ENCODE results near the gene CASP4. TPM values are rescaled to one million over a fixed set of nuclear protein-coding genes. Genes with fewer than 3 reads are reported as not detected.
"Not testable (repeated sequence)": the region's sequence is repeated elsewhere in the genome, so short reads cannot be mapped to it uniquely, and the experiment has no call there.

Gene CASP4
- polyA plus RNA-seq, 4 donors, result 16.2 to 23.4 (median 19.4) TPM

DNA sequence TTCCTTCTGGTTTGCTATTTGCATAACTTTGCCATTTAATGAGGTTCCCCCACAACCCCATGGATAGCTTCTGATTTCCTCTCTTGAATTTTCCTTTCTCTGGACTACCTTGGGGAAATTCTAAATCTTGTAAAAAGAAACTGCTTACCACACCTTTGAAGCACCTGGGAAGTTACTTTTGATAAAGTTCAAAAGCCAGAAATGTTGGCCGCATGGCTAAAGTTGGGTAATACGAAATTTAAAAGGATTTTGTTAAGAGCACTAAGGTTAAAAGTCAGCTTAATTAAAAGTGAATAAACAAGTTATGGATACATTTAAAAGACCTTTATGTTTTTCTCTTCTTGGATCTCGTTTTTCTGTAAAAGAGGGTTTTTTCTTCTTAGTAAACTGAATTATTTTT lies 5.5 kb downstream of the CASP4 start:
- DNase-seq (ENCODE audit: low read depth in 4 of 4, low spot score in 3 of 4), result no peak

DNA sequence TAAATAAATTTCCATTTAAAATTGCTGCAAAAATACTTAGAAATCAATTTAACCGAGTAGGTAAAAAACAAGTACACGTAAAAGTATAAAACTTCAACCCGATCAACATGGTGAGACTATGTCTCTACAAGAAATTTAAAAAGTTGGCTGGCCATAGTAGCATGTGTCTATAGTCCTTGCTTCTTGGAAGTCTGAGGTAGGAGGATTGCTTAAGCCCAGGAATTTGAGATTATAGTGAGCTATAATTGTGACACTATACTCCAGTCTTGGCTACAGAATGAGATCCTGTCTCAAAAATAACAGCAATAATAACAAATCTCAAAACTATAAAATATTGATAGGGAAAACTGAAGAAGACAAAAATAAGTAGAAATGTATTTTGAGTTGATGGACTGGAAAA lies 11.1 kb downstream of the CASP4 start:
- DNase-seq (ENCODE audit: low read depth in 4 of 4, low spot score in 3 of 4), result no peak

DNA sequence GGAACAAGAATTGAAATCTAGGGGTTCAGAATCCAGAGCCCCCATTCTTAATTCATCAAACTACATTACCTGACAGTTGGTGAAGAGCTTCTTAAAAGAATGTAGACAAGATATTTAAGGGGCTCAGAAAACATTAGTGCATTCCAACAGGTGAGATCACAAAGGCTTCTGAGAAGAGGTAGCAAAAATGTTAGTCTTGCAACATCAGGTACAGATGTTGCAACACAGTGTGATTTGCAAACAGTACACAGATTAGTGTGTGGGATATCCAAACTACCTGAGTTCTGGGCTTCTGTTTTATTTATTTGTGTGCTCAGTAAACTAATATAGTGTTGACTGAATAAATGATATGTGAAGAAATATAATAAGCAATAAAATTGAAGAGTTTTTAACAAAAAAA lies 11.8 kb downstream of the CASP4 start:
- no peak for DNase-seq (ENCODE audit: low read depth in 4 of 4, low spot score in 3 of 4)

DNA sequence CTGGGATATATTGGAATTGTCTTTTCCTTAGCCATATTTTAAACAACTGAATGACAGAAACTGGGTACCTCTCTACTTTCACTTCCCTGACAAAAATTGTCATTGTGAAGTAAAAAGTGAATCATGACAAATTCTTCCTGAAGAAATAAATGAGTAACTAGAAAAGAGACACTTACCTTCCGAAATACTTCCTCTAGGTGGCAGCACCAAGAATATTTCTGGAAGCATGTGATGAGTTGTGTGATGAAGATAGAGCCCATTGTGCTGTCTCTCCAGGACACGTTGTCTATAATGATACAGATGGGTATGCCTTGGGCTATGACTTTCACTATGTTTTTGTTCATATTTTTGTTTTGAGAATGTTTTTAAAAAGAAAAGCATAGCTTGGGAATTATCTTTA lies 21.5 kb downstream of the CASP4 start:
- DNase-seq (ENCODE audit: low read depth in 4 of 4, low spot score in 3 of 4), result no peak

DNA sequence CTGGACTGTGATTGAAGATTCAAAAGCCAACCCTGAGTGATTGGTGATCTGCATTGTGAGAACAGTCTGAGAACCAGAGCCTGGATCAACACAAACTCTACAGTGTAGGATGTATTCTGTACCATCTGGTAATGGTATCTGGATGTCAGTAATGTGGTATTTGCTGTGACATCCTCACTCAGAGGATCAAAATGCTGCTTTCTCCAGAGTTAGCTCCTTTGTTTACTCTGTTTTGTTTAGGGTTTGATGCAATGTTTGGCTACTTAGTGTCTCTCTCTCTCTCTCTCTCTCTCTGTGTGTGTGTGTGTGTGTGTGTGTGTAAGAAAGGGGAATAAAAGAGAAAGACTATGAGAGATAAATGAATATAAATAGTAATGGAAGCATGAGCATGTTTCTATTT lies 24.3 kb downstream of the CASP4 start:
- no peak for DNase-seq (ENCODE audit: low read depth in 4 of 4, low spot score in 3 of 4)

DNA sequence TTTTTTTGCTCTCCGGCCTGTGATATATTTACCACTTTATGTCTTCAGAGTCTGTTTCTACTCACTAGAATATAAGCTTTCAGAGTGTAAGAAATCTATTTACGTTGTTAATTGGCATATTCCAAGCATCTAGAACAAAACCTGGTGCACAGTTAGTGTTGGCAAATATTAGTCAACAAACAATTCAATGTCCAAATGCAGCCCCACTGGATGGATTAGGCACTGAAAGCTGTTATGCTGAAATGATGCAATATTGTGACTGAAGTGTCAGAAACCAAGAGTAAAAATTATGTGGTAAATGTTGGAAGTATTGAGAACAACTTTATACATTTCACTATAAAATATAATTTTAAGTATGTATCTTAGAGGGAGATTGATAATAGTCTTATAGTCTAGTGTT lies 24.8 kb downstream of the CASP4 start:
- no peak for DNase-seq (ENCODE audit: low read depth in 4 of 4, low spot score in 3 of 4)

DNA sequence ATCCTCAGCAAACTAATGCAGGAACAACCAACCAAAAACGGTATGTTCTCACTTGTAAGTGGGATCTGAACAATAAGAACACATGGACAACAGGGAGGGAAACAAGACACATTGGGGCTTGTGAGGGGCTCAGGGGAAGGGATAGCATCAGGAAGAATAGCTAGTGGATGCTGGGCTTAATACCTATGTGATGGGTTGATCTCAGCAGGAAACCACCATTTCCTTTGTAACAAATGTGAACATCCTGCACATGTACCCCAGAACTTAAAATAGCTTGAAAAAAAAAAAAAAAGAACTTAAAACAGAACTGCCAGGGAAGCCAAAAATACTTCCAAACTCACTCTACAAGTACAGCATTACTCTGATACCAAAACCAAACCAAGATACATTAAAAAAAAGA lies 33.8 kb downstream of the CASP4 start:
- no peak for DNase-seq (ENCODE audit: low read depth in 4 of 4, low spot score in 3 of 4)

DNA sequence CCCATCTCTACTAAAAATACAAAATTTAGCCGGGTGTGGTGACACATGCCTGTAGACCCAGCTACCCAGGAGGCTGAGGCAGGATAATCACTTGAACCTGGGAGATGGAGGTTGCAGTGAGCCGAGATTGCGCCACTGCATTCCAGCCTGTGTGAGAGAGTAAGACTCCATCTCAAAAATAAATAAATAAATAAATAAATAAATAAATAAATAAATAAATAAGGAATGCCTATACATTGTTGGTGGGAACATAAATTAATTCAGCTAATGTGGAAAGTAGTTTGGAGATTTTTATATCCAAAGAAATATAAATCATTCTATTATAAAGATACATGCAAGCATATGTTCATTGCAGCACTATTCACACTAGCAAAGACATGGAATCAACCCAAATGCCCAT lies 34.3 kb downstream of the CASP4 start:
- DNase-seq (ENCODE audit: low read depth in 4 of 4, low spot score in 3 of 4), result not testable (repeated sequence)

DNA sequence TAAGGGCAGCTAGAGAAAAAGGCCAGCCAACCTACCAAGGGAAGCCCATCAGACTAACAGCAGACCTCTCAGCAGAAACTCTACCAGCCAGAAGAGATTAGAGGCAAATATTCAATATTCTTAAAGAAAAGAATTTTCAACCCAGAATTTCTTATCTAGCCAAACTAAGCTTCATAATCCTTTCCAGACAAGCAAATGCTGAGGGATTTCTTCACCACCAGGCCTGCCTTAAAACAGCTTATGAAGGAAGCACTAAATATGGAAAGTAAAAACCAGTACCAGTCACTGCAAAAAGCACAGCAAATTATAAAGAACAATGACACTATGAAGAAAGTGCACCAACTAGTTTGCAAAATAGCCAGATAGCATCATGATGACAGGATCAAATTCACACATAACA lies 39.6 kb downstream of the CASP4 start:
- DNase-seq (ENCODE audit: low read depth in 4 of 4, low spot score in 3 of 4), result no peak

DNA sequence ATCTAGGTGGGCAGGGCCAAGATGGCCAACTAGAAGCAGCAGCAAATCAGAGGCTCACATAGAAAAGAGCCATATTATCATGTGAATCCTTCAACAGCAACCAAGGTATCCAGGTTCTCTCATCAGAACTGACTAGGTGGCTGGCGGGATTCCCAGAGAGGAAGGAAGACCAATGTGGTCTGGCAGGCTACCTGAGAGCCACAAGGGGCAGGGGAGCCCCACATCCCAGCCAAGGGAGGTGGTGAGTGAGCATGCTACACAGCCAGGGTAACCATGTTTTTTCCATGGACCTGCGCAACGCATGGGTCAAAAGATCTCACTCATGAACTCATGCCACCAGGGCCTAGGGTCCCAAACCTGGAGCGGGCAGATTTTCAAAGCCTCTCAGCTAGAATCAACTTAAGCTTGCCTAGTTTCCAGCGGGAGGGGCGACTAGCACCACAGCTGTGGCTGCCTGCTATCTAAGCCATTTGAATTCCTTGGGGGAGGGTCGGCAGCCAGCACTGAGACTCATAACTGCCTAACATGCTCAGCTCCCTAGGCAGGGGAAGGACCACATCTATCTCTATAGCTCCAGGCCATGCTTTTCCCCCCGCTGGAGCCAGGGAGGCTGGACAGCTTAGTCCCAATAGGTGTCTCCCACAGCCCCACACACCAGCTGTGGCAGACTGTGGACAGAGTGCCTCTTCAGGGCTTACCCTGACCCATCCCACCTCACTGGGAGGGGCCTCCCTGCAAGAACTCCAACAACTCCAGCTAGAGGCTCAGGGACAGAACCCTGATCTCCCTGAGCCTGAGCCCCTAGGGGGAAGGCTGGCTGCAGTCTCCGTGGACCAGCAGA lies 41.4 kb downstream of the CASP4 start:
- no peak for DNase-seq (ENCODE audit: low read depth in 4 of 4, low spot score in 3 of 4)

DNA sequence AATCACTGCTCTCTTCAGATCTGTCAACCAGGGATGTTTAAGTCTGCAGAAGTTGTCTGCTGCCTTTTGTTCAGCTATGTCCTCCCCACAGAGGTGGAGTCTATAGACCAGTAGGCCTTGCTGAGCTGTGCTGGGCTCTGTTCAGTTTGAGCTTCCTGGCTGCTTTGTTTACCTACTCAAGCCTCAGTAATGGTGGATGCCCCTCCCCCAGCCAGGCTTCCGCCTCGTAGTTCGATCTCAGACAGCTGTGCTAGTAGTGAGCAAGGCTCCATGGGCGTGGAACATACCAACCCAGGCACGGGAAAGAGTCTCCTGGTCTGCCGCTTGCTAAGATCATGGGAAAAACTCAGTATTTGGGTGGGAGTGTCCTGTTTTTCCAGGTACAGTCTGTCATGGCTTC lies 42.5 kb downstream of the CASP4 start:
- DNase-seq (ENCODE audit: low read depth in 4 of 4, low spot score in 3 of 4), result no peak

DNA sequence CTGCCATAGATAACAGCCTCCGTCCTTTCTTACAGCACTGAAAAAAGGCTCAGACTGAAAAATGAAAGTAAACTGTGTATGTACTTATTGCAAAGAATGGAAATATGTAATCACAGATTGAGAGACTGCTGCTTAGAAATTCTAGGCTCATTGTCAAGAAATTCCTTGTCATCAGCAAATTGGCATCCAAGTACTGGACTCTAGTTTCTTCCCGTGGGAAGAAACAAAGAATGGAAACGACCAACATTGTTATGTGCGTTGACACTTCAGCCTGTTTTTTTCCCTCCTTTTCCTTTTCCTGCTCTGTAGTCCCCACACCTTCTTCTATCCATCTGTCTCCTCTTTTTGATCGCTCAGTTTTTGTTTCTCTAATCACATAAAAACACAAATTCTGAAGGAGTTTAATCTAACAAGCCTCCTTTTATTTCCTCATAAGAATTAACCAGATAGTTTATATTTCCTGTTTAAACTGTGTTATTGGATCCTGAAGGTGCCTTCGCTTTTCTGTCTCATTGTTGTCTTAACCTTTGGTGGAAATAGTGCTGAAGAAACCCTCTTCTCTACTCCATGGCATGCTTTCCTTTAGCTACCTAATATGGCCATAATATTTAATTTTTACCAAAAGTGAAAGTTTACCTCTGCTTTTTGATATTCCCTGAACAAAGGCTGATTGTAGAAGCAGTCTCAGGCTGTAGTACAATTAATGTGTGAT lies 50.1 kb downstream of the CASP4 start:
- no peak for DNase-seq (ENCODE audit: low read depth in 4 of 4, low spot score in 3 of 4)

DNA sequence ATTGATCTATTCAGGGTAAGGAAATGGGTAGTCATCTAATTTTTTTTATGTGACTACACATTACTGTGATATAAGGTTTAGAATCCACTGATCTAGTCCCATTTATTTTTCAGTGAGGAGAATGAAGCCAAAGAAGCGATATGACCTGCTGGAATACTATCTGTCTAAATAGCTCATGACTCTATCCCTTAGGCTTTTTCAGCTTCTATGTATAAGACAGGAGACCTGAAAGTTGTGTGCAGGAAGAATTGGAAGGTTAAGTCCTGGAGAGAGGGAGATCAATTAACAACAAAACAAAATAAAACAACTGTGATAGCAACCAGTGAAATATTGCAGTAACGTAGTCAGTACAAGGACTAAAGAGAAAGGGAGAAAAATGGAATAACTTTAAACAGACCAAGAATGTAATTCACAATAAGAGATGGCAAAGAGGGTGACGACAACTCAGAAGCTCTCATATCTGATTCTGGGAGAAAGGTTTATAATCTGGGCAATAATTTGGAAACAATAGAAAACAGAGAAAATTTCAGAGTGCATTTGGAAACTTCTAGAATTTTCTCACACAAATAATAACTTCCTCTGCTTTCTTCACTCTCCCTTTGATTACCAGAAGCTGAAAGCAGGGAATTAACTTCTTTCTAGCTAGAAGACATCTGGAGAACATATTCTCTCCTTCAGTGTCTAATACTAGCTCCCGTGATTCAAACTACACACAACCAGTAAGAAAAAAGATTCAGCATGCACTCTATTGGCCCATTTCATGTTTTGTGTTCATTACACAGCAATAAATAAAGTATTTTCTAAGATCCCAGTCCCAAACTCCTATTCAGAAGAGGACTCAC lies 50.9 kb downstream of the CASP4 start:
- no peak for DNase-seq (ENCODE audit: low read depth in 4 of 4, low spot score in 3 of 4)

DNA sequence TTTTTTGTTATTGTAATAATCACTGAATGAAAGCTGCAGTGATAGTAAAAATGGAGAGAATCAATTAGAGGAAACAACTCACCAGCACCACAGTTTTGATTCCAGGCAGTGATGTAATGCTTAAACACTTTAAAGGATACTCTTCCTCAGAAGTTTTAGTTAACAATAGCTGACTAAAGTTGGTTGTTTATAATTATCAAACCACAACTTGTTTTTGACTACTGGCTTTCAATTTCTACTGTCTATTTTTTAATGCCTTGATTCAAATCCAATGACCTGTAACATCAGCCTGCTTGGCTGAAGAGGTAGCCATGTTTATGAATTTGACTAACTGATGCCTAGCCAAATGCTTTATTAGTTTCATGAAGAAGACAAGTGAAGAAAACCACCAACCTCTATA lies 51.9 kb downstream of the CASP4 start:
- DNase-seq (ENCODE audit: low read depth in 4 of 4, low spot score in 3 of 4), result no peak

DNA sequence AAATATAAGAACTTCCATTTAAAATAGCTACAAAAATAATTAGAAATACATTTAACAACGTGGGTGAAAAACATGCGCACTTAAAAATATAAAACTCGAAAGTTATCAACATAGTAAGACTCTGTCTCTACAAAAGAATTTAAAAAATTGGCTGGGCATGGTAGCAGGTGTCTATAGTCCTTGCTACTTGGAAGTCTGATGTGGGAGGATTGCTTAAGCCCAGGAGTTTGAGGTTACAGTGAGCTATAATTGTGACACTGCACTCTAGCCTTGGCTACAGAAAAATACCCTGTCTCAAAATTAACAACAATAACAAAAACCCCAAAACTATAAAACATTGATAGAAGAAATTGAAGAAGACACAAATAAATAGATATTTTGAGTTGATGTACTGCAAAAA lies 56.3 kb downstream of the CASP4 start:
- DNase-seq (ENCODE audit: low read depth in 4 of 4, low spot score in 3 of 4), result no peak

DNA sequence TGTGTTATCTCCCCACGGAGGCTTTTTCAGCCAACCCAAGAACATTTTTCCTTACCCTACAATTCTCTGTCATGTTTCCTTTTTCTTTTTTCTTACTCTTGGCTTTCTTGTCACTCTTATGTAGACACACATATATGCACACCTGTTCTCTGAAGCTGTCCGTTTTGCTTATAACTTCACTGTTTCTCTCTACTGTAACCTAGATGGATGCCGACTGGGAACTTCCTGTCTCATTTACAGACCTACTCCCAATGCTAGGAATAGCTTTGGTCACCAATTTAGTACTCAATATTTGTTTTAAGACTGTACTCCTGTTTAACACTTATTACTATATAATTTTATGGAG lies 60.2 kb downstream of the CASP4 start:
- DNase-seq (ENCODE audit: low read depth in 4 of 4, low spot score in 3 of 4), result no peak

DNA sequence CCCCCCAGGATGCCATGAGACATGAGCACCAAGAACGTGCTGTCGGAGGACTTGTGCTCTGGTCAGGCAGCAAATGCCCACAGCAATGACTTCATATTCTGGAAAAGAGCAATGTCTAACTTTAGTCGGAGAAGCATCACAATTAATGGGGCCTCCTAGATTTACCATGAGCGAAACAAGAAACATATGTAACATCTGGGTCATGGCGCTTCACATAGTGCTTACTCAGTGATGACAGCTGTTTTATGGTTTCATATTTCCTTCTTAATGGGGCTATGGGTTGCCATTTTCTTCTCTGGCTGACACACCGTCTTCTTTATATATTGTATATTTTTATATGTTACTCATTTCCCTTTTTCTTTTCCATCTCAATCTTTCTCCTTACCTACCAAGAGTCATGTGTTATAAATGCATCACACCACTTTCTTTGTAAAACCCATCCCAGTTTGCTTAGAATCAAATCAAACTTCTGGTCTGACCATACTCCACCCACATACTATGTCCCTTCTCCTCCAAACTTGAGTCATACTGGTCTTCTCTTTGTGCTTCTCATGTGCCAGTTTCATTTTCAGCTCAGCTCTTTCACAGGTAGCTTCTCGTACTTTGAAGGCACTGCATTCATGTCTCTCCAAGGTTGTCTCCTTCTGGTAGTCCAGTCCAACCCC lies 60.7 kb downstream of the CASP4 start:
- DNase-seq (ENCODE audit: low read depth in 4 of 4, low spot score in 3 of 4), result no peak

DNA sequence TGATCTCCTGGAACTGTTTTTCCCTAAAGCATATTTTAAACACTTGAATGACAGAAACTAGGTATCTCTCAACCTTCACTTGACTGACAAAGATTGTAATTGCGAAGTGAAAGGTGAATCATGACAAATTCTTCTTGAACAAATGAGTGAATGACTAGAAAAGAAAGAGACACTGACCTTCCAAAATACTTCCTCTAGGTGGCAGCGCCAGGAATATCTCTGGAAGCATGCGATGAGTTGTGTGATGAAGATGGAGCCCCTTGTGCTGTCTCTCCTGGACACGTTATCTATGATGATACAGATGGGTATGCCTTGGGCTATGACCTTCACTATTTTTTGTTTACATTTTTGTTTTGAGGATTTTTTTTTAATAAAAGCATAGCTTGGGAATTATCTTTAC lies 63.1 kb downstream of the CASP4 start:
- DNase-seq (ENCODE audit: low read depth in 4 of 4, low spot score in 3 of 4), result no peak

DNA sequence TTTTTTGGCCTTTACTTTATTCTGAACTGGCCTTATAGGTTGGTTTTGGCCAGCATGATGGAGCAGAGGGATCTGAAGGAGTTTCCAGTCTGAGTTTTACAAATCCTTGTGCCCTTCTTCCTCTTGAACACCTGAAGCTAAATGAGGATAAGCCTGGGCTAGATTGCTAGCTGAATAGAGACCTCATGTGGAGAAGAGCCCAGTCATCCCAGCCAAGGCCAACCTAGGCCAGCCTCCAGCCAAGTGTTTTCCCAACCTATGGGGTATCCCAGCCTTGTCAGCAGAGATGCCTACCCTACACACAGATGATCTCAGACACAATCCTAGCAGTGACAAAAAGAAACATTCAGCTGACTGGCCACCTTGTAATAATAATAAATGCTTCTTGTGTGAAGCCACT lies 69.1 kb downstream of the CASP4 start:
- no peak for DNase-seq (ENCODE audit: low read depth in 4 of 4, low spot score in 3 of 4)

DNA sequence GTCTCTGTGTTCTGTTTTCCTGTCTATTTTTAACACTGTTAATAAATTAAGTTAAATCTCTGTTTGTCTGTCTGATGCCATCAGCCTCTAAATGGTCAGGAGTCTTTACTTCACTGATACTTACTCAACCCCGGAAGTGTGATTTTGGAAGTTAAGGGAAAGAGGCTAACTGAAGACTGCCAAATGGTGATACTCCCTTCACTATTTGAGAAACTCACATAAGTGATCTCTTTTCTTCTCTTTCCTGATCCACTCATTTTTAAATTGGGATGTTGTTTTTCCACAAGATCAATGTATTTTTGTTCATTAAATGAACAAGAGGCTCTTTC lies 69.7 kb downstream of the CASP4 start:
- DNase-seq (ENCODE audit: low read depth in 4 of 4, low spot score in 3 of 4), result no peak
